DOHH2 (cell line): Measurements from ENCODE around the gene SEC31A.

Source experiments
- CTCF ChIP-seq: fragments of 200-600 bp; sonication (generic); IDR thresholded peaks from one replicate; pipeline ENCODE4 v1.5.1; 2014; ENCODE audit warnings: antibody characterized with exemption, mild to moderate bottlenecking, low read depth, low read length; ENCODE audit not compliant: poor library complexity, severe bottlenecking
- EZH2phosphoT487 ChIP-seq: fragments of 200-600 bp; sonication (generic); IDR thresholded peaks from 2 replicates; pipeline ENCODE4 v1.6.1; 2017; ENCODE audit warnings: borderline replicate concordance, mild to moderate bottlenecking, antibody characterized with exemption, low read length, moderate library complexity, mixed read lengths

GRCh38 chr4:82892467-82892802, 1.5 kb upstream of the SEC31A start:
- no peak for TF ChIP-seq CTCF
- TF ChIP-seq EZH2phosphoT487 = no peak
